HepG2 (cell line): ENCODE data around the gene NCBP1.

ENCODE experiments used
- CREB1 ChIP-seq, 2 experiments: fragments of 450-650 bp in 1 of 2; IDR thresholded peaks; 2 replicates each; pipeline ENCODE4 v1.6.1; 2016 to 2017; ENCODE audit warnings: control low read depth in 1 of 2, mild to moderate bottlenecking in 1 of 2, missing compliant biosample characterization in 1 of 2, missing genetic modification characterization in 1 of 2
- ZNF552 ChIP-seq: sonication (generic); formaldehyde crosslinking; IDR thresholded peaks from 2 replicates; pipeline ENCODE4 v1.9.0; 2022; ENCODE audit warnings: missing genetic modification reagents, mild to moderate bottlenecking, borderline replicate concordance

- no peak for TF ChIP-seq CREB1 (IDR thresholded peaks at IDR 0.05)
- TF ChIP-seq CREB1 (CRISPR knock-in tag; IDR thresholded peaks at IDR 0.05): no peak
- TF ChIP-seq ZNF552 (CRISPR knock-in tag): no peak
Observed at GRCh38 chr9:97694769-97695168, 61.1 kb downstream of the NCBP1 start.
